DND-41 (cell line): ENCODE results near the gene RBMS1.

Experiments used
- ATAC-seq: fragments of 200-7000 bp; cut with Tn5 transposase; 3 replicates; pipeline ENCODE4 v1.9.1; 2021; ENCODE audit warnings: low read depth; ENCODE audit not compliant: insufficient read depth
- DNase-seq: peaks from one replicate; pipeline ENCODE4 v3.0.0-alpha.2; 2020
- H2AFZ ChIP-seq: 2 replicates; pipeline ENCODE4 v1.6.0; 2012; ENCODE audit warnings: low read depth, low read length
- H3K27ac ChIP-seq: 2 replicates; pipeline ENCODE4 v1.5.1; 2012; ENCODE audit warnings: low read length, inconsistent platforms
- H3K27me3 ChIP-seq: fragments of 200-600 bp; sonication (generic); 2 replicates; pipeline ENCODE4 v1.6.0; 2012; ENCODE audit warnings: low read length, mild to moderate bottlenecking, inconsistent platforms; ENCODE audit not compliant: insufficient read depth, poor library complexity
- H3K36me3 ChIP-seq: 2 replicates; pipeline ENCODE4 v1.5.1; 2012; ENCODE audit warnings: low read length, inconsistent platforms; ENCODE audit not compliant: insufficient read depth
- H3K4me1 ChIP-seq: 2 replicates; pipeline ENCODE4 v1.5.1; 2012; ENCODE audit warnings: mild to moderate bottlenecking, low read length; ENCODE audit not compliant: insufficient read depth
- H3K4me2 ChIP-seq: 2 replicates; pipeline ENCODE4 v1.6.0; 2012; ENCODE audit warnings: mild to moderate bottlenecking, moderate library complexity, low read length, inconsistent platforms; ENCODE audit not compliant: insufficient read depth
- H3K4me3 ChIP-seq, 2 experiments: fragments of 200-600 bp in 1 of 2; shearing (Covaris generic) in 1 of 2; 2 replicates each; pipeline ENCODE4 v1.5.1; 2012 to 2016; ENCODE audit warnings: inconsistent platforms in 2 of 2, low read length in 2 of 2, mild to moderate bottlenecking in 2 of 2, low read depth in 1 of 2, moderate library complexity in 1 of 2
- H3K79me2 ChIP-seq: 2 replicates; pipeline ENCODE4 v1.6.0; 2012; ENCODE audit warnings: low read length, inconsistent platforms; ENCODE audit not compliant: insufficient read depth
- H3K9ac ChIP-seq: 2 replicates; pipeline ENCODE4 v1.6.0; 2012; ENCODE audit warnings: low read depth, mild to moderate bottlenecking, inconsistent platforms, low read length, moderate library complexity
- H3K9me3 ChIP-seq: 2 replicates; pipeline ENCODE4 v1.5.1; 2012; ENCODE audit warnings: low read length, moderate library complexity, mild to moderate bottlenecking, inconsistent platforms; ENCODE audit not compliant: insufficient read depth, severe bottlenecking
- H4K20me1 ChIP-seq: 2 replicates; pipeline ENCODE4 v1.6.0; 2012; ENCODE audit warnings: low read length; ENCODE audit not compliant: insufficient read depth
- CTCF ChIP-seq: IDR thresholded peaks from 2 replicates; pipeline ENCODE4 v1.5.1; 2012; ENCODE audit warnings: borderline replicate concordance, low read length, moderate library complexity, mild to moderate bottlenecking; ENCODE audit not compliant: poor library complexity, severe bottlenecking; ENCODE audit errors: extremely low read depth
- EZH2 ChIP-seq: IDR thresholded peaks from 3 replicates; pipeline ENCODE4 v1.6.1; 2012; ENCODE audit warnings: borderline replicate concordance, low read depth, mild to moderate bottlenecking, moderate library complexity, low read length, inconsistent platforms; ENCODE audit not compliant: severe bottlenecking

Gene RBMS1

GRCh38 chr2:160380611-160381010 is 113.0 kb downstream of the RBMS1 start:
- no peak overlapping the region for H3K27ac ChIP-seq

GRCh38 chr2:160380000-160380570 is 113.5 kb downstream of the RBMS1 start:
- TF ChIP-seq CTCF (no peak), EZH2 (no peak)
- Histone ChIP-seq H2AFZ (no peak overlapping the region), H3K27ac (no peak overlapping the region), H3K9ac (no peak overlapping the region), H3K79me2 (peaks cover 82% of the 10 kb centered on the region), H4K20me1 (peaks cover 21% of the 10 kb centered on the region; the same call in 1 of the 2 replicates), H3K4me3 (no peak overlapping the region), H3K4me2 (no peak overlapping the region), H3K9me3 (no peaks in the 10 kb centered on the region), H3K27me3 (no peaks in the 10 kb centered on the region), H3K4me1 (peaks cover 28% of the 10 kb centered on the region), H3K36me3 (no peaks in the 10 kb centered on the region)
- ATAC-seq (no peak), DNase-seq (no peak)

More at GRCh38 chr2:160380611-160381010, 113.0 kb downstream of the RBMS1 start:
- peaks cover 81% of the 10 kb centered on the region for H3K79me2 ChIP-seq
- peaks cover 24% of the 10 kb centered on the region; the same call in 1 of the 2 replicates for H4K20me1 ChIP-seq
- no peak overlapping the region for H2AFZ ChIP-seq
- no peak for DNase-seq
- H3K4me1 ChIP-seq, result peaks cover 23% of the 10 kb centered on the region
- no peaks in the 10 kb centered on the region for H3K9me3 ChIP-seq
- H3K36me3 ChIP-seq, result no peaks in the 10 kb centered on the region
- no peak overlapping the region for H3K4me3 ChIP-seq
- no peak overlapping the region for H3K9ac ChIP-seq
- ATAC-seq, result no peak
- no peak for TF ChIP-seq CTCF
- no peak for TF ChIP-seq EZH2
- H3K4me2 ChIP-seq, result no peak overlapping the region
- no peaks in the 10 kb centered on the region for H3K27me3 ChIP-seq

GRCh38 chr2:160379399-160379798 is 114.2 kb downstream of the RBMS1 start:
- H2AFZ ChIP-seq, result no peak overlapping the region
- no peak overlapping the region for H3K27ac ChIP-seq
- H3K9ac ChIP-seq, result no peak overlapping the region
- no peak overlapping the region for H3K4me3 ChIP-seq
- no peaks in the 10 kb centered on the region for H3K36me3 ChIP-seq
- DNase-seq, result no peak
- H3K79me2 ChIP-seq, result peaks cover 80% of the 10 kb centered on the region
- TF ChIP-seq EZH2 (no peak), CTCF (no peak)
- peaks cover 14% of the 10 kb centered on the region; the same call in 1 of the 2 replicates for H4K20me1 ChIP-seq
- H3K4me2 ChIP-seq, result no peak overlapping the region
- H3K27me3 ChIP-seq, result no peaks in the 10 kb centered on the region
- H3K4me1 ChIP-seq, result peaks cover 29% of the 10 kb centered on the region
- H3K9me3 ChIP-seq, result no peaks in the 10 kb centered on the region
- no peak for ATAC-seq
